G401 (cell line): ENCODE measurements around the gene CTDSPL. TPM values are rescaled to one million over a fixed set of nuclear protein-coding genes. Genes with fewer than 3 reads are reported as not detected.

Source experiments
- DNase-seq: peaks from one replicate; pipeline ENCODE4 v3.0.0-alpha.2; 2015; ENCODE audit warnings: low spot score
- in situ Hi-C: cut with HindIII; loops from 2 replicates; pipeline ENCODE4 v1.10.0; 2016; ENCODE audit warnings: low sequenced_read_pairs, mixed read lengths
- total RNA-seq: library from RNA; depleted of rRNA; stranded (reverse); fragments of >200 nt; shearing (Covaris generic); gene quantifications from 2 replicates; pipeline ENCODE4 v1.2.3, GENCODE V29; 2014

CTDSPL gene
- total RNA-seq, 1 experiment from 2014 or later = 77.9 TPM

- no peak for DNase-seq
- in situ Hi-C loops = no loop called here
Observed at GRCh38 chr3:37934631-37935289, 73.1 kb downstream of the CTDSPL start.

DNA sequence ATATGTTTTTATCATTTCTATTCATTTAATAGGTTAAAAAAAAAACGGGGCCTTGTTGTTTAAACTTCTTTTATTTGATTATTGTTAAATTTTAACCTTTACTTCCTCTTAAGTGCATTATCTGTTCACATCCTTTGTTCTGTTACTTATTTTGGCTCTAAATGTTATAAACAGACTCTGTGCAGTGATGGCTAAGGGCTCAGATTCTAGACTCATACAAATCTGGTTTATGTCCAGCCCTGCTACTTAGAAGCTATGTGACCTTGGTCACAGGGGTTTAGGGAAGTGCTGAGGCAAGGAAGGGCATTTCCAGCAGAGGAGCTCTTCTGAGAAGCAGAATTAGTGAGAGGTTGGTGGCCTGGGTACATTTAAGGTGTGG lies 73.6 kb downstream of the CTDSPL start:
- no peak for DNase-seq
- in situ Hi-C loops = no loop called here

GRCh38 chr3:37935756-37936666 lies 74.3 kb downstream of the CTDSPL start:
- no peak for DNase-seq
- in situ Hi-C loops = no loop called here

DNA sequence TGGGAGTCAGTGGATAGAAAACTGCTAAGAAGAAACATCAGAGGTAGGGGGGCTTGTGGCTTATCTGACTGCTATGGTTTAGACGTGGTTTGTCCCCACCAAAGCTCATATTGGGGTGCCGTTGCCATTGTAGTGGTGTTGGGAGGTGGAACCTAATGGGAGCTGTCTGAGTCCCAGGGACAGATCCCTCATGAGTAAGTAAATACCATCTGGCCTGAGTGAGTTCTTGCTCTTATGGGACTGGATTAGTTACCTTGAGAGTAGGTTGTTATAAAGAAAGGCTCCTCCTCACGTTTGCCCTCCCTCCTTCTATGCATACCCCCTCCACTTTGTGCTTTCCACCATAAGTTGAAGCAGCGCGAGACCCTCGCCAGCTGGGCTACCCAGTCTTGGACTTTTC lies 75.5 kb downstream of the CTDSPL start:
- DNase-seq = no peak
- in situ Hi-C loops = no loop called here

DNA sequence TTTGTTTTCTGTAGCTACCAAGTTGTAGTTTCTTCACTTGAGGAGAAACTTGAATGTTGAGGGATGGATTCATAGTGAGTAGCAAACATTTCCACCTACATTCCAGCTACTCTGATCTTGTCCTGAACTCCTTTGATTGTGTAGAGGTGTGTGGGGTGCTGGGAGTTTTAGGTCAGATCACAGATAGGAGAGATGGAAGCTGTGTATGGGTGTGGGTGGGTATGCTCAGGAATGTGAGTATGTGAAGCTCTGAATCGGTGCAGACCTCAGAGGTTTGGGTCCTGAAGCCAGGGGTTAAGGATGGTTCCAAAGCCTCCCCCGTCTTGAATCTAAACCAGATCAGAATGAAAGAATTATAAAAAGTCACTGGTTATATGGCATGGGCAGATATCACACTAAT lies 76.3 kb downstream of the CTDSPL start:
- in situ Hi-C loops = no loop called here
- DNase-seq = no peak

GRCh38 chr3:37940242-37940908 lies 78.7 kb downstream of the CTDSPL start:
- in situ Hi-C loops = no loop called here
- no peak for DNase-seq

- in situ Hi-C loops = no loop called here
- DNase-seq = no peak
Observed at GRCh38 chr3:37941608-37942508, 80.2 kb downstream of the CTDSPL start.

GRCh38 chr3:37942646-37943045 lies 81.0 kb downstream of the CTDSPL start:
- in situ Hi-C loops = no loop called here
- no peak for DNase-seq

- in situ Hi-C loops = no loop called here
- DNase-seq = no peak
Observed at GRCh38 chr3:37943126-37943525, 81.4 kb downstream of the CTDSPL start.

DNA sequence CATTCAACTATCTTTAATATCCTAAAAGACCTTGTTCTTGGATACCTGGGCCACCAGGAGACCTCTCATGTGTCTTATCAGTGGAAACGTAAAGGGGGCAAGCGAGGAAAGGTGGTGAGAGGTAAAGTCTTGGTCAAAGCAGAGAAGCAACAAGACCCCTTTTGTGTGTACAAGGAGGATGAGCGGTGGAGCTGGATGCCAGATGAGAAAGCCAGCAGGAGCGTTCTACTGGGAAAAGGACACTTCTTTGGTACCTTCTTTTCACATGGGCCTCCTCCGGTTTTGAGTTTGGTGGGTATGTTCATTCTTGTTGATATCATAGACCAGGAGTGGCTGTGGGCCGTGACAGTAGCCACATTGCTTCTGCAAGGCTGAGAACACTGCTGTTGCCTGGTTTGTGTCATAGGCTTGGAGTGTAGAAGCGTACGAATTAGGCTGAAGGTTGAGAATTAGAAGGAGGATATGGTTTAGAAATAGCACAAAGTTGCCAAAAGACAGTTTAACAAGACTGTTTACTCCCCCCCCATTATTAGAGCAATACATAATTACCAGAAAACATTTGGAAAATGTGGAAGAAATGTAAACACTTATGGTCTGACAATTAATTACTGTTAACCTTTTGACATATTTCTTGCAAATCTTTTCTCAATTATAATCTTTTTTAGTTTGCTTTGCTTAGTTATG lies 82.1 kb downstream of the CTDSPL start:
- no peak for DNase-seq
- in situ Hi-C loops = no loop called here

- in situ Hi-C loops = no loop called here
- DNase-seq = no peak
Observed at GRCh38 chr3:37944391-37944842, 82.7 kb downstream of the CTDSPL start.

GRCh38 chr3:37945156-37945806 lies 83.6 kb downstream of the CTDSPL start:
- in situ Hi-C loops = no loop called here
- DNase-seq = no peak

GRCh38 chr3:37945807-37946530 lies 84.3 kb downstream of the CTDSPL start:
- peak; percentile 68 for DNase-seq
- in situ Hi-C loops = no loop called here

DNA sequence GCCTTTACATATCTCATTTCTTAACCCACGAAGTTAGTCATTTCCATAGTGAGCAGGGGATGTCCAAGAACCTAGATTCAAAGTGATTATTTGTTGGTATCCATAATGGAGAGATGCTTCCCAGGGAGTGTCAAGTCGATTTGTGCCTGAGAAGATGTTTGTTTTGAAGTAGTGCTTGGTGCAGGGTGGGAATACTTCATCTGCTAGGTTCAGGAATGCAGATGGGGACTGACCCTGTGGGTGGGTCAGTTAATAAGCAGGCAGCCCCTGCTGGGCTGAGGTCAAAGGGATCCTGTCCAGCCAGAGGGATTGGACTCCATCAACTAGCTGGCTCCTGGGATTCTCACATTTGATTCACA lies 84.8 kb downstream of the CTDSPL start:
- in situ Hi-C loops = no loop called here
- no peak for DNase-seq

DNA sequence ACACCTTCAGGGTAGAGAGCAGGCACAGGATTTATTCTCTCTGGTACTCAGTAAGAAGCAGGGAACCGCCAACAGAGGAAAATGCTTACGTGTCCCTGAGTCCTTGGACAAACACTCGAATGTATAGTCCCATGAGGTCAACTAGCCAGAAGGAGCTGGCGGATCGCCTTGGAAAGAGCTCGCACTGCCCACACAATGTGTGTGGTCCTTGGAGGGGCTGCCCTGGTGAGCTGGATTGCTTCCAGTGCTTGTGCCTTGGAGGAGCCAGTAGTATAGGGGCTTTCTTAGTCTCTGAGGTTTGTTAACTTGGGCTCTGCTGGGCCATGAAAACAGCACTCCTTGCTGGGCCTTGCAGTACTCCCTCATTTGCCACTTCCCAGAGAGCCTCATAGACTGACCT lies 88.2 kb downstream of the CTDSPL start:
- DNase-seq = no peak
- in situ Hi-C loops = no loop called here

GRCh38 chr3:37952564-37952963 lies 90.9 kb downstream of the CTDSPL start:
- in situ Hi-C loops = no loop called here
- DNase-seq = no peak

DNA sequence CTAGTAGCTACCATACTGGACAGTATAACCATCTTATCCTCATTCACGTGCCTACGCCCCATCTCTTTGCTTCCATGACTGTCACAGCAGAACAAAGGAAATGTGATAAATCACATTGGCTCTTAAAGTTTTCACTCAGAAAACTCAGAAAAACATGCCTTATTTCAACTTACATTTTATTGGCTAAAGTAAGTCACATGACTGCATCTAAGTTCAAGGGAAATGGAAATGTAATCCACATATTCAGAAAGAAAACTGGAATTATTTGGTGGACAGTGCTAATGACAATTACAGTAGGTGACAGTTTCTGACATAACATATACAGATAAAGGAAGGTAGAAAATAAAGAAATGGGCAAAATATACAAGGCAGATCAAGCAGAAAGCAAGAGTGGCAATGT lies 91.5 kb downstream of the CTDSPL start:
- in situ Hi-C loops = no loop called here

More for the DNA sequence above, 91.5 kb downstream of the CTDSPL start:
- no peak for DNase-seq
